GM12801 (cell line): Measurements from ENCODE around the gene SLC7A14.

ENCODE experiments used
- TF ChIP-seq, protein P1 (sequence below): IDR thresholded peaks from one replicate; pipeline ENCODE4 v1.5.1; 2011; ENCODE audit warnings: control low read depth; ENCODE audit not compliant: insufficient read length; ENCODE audit errors: extremely low read depth

The SLC7A14 gene

DNA sequence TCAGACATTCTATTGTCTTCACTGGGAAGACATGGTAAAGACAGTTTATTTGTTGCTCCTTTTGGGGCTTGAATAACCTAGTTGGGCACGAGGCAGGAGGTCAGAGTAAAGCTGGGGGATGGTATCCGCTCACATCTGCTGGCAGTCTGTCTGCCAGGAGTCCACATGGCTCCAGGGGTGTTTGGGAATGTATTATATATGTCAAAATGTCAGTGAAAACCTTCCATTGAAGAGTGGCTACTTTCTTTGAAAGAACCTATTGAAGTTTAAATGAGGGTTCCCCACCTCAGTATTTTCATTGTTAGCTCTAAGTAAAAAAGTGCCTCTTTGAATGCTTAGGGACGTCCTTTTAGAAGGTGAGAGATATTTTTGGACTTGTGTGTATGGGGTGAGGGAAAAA lies 98.8 kb downstream of the SLC7A14 start:
- TF ChIP-seq, protein P1, sequence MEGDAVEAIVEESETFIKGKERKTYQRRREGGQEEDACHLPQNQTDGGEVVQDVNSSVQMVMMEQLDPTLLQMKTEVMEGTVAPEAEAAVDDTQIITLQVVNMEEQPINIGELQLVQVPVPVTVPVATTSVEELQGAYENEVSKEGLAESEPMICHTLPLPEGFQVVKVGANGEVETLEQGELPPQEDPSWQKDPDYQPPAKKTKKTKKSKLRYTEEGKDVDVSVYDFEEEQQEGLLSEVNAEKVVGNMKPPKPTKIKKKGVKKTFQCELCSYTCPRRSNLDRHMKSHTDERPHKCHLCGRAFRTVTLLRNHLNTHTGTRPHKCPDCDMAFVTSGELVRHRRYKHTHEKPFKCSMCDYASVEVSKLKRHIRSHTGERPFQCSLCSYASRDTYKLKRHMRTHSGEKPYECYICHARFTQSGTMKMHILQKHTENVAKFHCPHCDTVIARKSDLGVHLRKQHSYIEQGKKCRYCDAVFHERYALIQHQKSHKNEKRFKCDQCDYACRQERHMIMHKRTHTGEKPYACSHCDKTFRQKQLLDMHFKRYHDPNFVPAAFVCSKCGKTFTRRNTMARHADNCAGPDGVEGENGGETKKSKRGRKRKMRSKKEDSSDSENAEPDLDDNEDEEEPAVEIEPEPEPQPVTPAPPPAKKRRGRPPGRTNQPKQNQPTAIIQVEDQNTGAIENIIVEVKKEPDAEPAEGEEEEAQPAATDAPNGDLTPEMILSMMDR, result no peak

DNA sequence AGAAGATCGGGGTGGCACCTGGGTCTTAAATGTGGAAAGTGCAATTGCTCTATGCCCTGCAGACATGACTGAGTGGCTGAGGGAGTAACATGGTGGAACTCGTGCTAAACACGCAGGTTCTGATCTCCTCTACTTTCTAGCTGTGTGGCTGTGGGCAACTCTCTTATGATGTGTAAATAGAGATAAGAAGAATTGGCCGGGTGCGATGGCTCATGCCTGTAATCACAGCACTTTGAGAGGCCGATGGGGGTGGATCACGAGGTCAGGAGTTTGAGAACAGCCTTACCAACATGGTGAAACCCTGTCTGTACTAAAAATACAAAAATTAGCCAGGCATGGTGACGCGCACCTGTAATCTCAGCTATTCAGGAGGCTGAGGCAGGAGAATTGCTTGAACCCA lies 99.5 kb downstream of the SLC7A14 start:
- TF ChIP-seq, protein P1, result no peak

DNA sequence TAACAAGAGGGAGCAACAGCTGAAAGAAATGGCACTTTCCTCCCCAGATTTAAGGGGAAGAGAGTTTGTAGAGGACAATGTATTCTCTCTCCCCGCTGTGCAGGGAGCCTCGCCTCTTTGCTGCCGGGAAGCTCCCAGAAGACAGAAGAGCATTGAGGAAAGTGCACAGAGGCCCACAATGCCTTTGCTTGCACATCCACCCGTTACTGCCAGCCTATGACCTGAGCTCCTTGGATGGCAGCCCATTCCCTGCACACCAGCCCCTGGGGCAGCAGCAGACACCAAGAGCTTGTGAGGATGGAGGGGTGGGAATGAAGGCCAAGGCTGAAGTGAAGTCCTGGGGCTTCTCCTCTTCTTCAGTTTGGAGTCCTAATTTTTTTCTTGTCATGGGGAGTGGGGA lies 100.2 kb downstream of the SLC7A14 start:
- TF ChIP-seq, protein P1, result no peak

DNA sequence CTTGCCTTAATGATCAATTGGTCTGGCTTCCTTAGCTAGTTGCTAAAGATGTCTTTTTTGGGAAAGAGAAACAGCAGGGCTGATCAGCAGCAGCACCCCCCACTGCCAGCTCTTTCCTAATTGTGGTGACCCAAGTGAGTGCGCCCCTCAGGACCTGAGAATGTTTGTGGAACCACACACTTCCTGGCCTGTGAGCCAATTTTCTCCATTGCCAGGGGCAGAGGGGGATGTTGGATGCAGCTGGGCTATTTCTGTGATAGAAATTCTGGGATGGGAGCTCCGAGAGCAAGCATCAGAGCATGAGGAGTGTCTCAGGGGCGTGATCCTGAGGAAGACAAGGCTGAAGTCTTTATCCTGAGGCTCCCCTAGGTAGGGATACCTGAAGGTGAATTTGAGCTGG lies 100.6 kb downstream of the SLC7A14 start:
- TF ChIP-seq, protein P1, result no peak

DNA sequence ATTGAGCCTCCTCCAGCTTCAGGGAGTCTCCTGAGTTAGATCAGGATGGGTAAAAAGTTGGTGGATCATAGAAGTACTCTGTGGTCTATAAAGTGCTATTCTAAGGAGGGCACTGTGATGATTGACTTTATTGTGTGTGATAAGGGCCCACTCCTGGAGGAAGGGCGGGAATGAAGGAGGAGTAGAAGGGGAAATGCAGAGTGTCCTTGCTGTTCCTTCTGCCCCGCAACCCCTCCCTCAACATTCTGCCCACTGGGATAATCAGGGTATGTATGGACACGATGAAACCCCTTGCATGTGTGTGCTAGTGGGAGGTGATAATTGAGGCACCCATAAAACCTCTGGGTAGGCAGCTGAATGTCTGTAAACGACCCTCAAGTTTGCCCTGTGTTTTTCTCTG lies 101.0 kb downstream of the SLC7A14 start:
- TF ChIP-seq, protein P1, result no peak

DNA sequence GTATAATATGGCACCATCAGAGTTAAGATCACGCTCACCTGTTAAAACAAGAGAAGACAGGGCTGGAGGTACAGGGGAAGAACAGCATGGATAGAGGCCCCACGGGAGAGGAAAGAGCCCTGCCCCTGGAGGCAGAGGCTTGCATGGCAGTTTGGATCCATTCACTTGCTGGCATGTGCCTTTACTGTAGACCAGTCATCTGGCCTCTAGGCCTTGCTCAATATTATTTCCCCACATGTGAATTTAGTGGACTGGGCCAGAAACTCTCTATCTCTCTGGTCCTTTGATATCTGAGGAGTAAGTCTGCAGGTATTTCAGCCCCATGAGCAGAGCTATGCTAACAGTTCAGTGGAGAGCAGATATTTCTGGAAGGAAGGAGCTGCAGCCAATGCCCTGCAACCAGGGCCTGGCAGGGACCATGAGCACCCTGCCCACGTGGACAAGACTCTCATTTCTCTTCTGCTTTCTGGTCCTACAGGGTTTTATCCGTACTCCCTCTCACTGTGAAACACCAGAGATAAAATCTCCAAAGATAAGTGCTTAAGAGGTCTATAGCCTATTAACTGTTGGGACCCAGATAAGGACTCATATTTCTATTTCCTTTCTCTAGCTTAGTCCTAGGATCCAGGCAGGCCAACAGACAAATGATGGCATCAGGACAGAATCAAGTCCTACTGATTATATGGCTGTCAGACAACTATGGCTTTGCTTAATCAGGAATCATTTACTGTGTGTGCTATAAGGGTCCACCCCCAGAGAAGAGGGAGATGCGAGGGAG lies 102.2 kb downstream of the SLC7A14 start:
- TF ChIP-seq, protein P1, result no peak

DNA sequence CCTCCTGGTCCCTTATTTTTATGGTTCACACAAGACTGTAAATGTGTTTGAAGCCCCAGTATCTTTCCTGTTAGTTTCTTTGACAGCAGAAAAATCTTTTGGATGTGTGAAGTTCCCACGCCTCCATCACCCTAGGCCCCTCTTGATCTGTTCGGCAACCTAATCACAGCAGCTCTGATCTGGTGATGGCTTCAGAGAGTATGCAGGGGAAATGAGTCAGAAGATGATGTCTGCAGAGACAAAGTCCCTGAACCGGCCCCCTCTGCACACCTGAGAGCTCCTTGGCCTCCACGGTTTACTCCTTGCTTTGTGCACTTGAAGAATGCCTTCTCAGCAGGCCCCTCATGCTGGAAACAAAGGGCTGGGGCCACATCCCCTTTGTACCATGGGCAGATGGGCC lies 103.7 kb downstream of the SLC7A14 start:
- TF ChIP-seq, protein P1, result no peak
